ENCODE measurements around the gene ABCA13.

The ABCA13 gene

DNA sequence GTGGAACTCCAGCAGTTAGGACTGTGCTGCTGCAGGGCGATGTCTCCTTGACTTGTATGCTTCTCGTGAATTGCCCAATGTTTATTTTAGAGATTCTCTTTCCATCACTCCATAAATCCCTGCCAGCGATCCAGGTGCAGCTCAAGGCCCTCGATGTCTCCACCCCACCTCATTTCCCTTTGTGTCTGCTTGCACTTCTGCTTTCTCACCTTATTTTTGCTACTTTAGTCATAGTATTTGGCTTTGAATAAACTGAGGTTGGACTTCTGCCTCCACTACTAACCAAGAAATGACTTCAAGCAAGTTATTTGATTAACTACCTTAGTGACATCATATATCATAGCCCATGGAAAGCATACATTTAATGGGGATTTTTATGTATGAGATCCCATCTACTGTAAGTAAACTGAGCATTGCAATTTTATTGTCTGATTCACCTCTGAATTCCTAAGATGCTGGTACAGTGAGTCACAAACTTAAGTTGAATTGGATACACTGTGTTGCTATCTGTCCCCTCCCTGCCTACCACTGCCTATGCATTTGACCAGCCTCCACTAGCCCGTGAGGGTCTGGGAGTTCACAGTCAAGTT, 255.8 kb downstream of the ABCA13 start:
- DNase-seq (ENCODE audit: low read depth), result peak; percentile 80
- H3K4me3 ChIP-seq (ENCODE audit: low read length), result no peak overlapping the region
- TF ChIP-seq CTCF (IDR thresholded peaks at IDR 0.05; ENCODE audit: insufficient read depth, low read depth, low read length, missing control alignments), result no peak

- TF ChIP-seq CTCF (IDR thresholded peaks at IDR 0.05; ENCODE audit: insufficient read depth, low read depth, low read length, missing control alignments), result no peak
- peak; percentile 64 for DNase-seq (ENCODE audit: low read depth)
- H3K4me3 ChIP-seq (ENCODE audit: low read length), result no peak overlapping the region
Measured at GRCh38 chr7:48427671-48428070, 256.4 kb downstream of the ABCA13 start.

GRCh38 chr7:48428091-48428684, 256.9 kb downstream of the ABCA13 start:
- no peak overlapping the region for H3K4me3 ChIP-seq (ENCODE audit: low read length)
- DNase-seq (ENCODE audit: low read depth), result no peak
- no peak for TF ChIP-seq CTCF (IDR thresholded peaks at IDR 0.05; ENCODE audit: insufficient read depth, low read depth, low read length, missing control alignments)

DNA sequence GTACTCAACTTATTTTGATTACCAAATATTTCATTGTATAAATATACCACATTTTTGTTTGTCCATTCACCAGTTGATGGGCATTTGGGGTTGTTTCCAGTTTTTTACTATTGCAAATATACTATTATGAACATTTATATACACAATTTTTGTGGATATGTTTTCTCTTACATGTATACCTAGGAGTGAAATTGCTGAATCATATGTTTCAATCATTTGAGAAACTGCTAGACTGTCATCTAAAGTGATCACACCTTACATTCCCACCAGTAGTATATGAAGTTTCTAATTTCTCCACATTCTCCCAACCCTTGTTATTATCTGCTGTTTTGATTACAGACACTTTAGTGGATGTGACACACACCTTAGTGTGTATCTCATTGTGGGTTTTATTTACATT, 257.9 kb downstream of the ABCA13 start:
- no peak for DNase-seq (ENCODE audit: low read depth)
- no peak for TF ChIP-seq CTCF (IDR thresholded peaks at IDR 0.05; ENCODE audit: insufficient read depth, low read depth, low read length, missing control alignments)
- no peak overlapping the region for H3K4me3 ChIP-seq (ENCODE audit: low read length)

DNA sequence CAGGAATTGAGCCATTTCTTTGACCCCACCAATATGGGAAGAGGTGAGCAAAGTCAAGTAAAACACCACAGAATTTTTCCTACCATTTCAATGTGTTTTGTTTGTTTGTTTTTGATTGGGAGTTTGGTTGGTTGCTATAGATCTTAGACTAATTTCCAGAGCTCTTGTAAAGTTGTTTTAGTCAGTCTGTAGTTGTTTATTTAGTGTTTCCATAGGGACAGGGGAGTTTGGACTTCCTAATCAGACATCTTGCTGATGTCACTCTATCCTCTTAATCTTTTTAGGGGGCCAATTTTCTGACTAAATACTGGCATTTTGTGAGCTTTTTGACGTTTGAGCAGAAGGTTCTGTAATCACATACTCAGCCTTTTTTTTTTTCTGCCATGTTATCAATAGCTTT, 266.9 kb downstream of the ABCA13 start:
- H3K4me3 ChIP-seq (ENCODE audit: low read length), result no peak overlapping the region
- no peak for TF ChIP-seq CTCF (IDR thresholded peaks at IDR 0.05; ENCODE audit: insufficient read depth, low read depth, low read length, missing control alignments)
- no peak for DNase-seq (ENCODE audit: low read depth)

DNA sequence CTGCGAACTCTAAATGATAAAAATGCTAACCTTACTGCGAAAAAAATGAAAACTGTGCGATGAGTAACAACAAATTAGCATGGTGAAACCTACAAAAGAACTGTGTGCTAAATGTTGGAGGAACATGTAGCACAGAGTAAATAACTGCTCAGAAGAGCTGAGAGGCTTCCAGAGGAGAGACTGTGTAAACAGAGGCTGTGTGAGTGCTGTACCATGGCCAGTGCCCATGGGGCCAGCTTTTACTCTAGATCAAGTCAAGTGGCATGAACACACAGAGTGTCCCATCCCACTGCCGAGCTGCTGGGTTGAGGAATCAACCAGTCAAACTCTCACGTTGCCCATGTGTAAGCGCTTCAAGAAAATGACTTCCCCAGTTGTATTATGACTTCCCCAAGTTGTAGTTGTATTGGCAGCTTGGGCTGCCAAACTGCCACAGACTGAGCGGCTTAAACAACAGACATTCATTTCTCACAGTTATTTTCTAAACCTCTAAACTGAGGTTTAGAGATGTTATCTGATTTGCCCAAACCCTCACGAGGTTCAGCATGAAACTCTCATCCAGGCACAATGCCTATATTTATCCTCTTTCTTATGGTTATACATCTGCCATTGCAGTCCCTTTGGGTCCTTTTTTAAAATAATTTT, 270.7 kb downstream of the ABCA13 start:
- no peak for DNase-seq (ENCODE audit: low read depth)
- H3K4me3 ChIP-seq (ENCODE audit: low read length), result no peak overlapping the region
- TF ChIP-seq CTCF (IDR thresholded peaks at IDR 0.05; ENCODE audit: insufficient read depth, low read depth, low read length, missing control alignments), result no peak

Measured in epithelial cell of esophagus (primary cell).